ENCODE results near the gene TRIP12.
"Not testable (repeated sequence)": the region's sequence is repeated elsewhere in the genome, so short reads cannot be mapped to it uniquely, and the experiment has no call there.

The TRIP12 gene

DNA sequence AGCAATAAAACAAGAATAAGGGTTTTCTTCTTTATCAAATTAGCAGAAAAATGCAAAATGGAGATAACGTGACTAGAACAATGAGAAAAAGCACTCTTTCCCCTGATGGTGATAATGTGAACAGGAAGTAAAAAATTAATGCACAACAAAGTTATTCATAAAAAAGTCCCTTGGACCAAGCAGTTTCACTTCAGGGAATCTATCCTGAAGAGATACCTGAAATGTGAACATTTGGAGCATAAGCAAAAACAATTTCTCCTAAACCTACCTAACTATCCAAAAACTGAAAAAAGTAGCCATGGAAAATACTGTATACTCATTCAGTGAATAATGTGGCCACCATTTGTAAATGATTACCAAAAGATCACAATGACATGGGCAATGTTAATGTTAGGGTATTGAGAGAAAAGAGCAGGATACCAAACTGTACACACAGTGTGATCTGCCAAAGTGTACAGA lies 48.7 kb downstream of the TRIP12 start:
- no peak for FAIRE-seq

DNA sequence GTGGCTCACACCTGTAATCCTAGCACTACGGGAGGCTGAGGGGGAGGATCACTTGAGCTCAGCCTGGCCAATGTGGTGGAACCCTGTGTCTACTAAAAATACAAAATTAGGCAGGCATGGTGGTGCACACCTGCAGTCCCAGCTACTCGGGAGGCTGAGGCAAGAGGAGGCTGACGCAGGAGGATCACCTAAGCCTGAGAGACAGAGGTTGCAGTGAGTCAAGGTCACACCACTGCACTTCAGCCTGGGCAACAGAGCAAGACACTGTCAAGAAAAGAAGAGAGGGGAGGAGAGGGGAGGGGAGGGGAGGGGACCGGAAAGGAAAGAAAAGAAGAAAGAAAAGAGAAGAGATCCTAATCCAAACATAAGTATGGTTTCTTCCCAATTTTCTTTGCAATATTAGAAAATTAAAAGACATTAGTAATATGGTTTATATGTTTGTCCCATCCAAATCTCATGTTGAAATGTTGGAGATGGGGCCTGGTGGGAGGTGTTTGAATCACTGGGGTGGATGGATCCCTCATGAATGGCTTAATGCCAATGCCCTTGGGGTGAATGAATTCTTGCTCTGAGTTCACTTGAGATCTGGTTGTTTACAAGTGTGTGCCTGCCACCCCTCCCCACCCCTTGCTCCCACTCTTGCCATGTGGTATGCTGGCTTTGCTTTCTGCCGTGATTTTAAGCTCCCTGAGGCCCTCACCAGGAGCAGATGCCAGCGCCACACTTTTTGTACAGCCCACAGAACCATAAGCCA lies 50.7 kb downstream of the TRIP12 start:
- FAIRE-seq: no peak

DNA sequence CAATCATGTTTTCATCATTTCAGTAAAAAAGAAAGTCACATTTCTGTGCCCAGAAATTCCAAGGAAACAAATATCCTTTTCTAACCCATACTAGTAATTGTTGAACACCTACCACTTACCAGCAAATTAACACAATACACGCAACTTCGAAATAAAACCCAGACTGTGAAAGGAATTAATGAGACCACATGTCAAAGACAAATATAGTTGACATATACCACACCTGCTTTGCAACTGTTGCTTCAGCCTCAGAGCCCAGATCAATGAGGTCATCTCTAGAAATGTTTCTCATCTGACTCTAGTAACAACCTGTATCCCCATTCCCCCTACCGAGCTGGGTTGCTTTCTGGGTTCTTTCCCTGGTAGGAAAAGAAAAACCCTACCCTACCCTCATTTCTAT lies 52.6 kb downstream of the TRIP12 start:
- FAIRE-seq: no peak

DNA sequence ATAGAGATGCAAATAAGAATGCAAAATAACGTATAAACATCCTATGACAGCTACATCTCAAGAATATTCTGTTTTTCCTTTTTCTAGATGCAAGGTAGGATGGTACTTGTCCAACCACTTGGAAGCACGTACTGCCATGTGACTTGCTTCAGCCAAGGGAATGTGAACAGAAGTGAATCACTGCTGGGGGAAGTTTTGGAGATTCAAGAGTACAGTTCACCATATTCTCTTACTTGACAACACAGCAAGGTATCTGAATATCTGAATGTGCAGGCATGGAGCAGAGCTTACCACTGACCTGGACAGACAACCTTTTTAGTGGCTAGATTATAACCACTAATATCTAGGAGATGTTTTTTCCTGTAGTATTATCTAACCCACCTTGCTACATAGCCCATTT lies 53.0 kb downstream of the TRIP12 start:
- FAIRE-seq: no peak

DNA sequence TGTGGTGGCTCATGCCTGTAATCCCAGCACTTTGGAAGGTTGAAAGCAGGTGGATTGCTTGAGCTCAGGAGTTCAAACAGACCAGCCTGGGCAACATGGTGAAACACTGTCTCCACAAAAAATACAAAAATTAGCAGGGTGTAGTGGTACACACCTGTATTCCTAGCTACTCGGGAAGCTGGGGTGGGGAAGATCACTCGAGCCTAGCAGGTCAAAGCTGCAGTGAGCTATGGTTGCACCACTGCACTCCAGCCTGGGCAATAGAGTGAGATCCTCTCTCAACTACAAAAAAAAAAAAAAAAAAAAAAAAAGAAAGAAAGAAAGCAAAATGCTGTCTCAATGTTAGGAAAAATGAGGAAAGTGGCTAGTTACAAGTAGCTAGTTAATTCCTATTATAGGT lies 56.8 kb downstream of the TRIP12 start:
- FAIRE-seq: no peak

DNA sequence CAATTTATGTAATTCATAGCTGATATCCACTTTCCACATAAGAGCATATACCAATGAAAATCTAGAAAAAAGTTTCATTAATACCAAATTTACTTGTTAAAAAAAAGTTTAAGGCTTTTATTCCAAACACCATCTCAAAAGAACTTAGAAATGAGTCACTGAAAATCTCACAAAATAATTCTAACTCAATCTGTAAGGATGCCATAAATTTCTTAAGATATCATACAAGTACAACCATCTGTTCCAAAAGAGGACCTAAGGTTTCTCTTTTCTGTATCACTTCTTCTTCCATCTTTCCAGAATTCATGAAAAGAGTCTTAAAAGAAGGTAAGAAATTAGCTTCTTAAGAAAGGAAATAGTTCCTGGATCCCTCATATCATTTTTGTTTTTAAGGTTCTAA lies 60.4 kb downstream of the TRIP12 start:
- peak; percentile 62 for FAIRE-seq

DNA sequence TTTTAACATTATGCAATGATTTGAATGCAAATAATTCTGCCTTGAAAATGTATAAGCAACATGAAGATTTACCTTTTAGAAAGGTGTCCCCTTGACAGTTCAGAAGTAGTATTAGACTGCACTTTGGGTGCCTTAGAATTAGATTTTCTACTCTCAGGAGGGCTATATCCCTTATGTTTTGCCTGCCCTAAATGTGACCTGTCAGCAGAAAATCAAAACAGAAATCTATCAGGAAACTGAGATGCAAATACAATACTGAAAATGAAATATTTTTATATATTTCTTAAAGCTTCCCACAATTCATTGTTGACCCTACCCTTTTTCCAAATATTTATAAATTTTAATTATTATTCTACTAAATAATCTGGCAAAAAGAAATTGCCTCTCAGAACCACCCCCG lies 61.5 kb downstream of the TRIP12 start:
- FAIRE-seq: no peak

DNA sequence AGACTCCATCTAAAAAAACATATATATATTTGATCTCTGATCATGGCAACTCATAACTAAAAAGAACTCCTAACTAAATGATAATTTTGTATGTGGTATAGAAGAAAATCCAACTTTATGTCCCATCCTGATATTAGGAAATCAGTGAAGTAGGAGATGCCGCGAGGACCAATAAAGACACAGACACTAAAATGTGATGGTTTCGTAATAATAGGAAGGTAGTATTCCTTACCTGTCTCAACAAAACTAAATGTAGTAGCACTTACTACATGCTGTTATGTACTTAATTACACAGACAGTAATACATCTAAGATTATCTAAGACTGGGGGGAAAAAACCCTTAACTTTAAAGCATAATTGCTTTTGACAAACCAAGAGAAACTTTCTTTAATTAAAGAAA lies 63.5 kb downstream of the TRIP12 start:
- FAIRE-seq: no peak

DNA sequence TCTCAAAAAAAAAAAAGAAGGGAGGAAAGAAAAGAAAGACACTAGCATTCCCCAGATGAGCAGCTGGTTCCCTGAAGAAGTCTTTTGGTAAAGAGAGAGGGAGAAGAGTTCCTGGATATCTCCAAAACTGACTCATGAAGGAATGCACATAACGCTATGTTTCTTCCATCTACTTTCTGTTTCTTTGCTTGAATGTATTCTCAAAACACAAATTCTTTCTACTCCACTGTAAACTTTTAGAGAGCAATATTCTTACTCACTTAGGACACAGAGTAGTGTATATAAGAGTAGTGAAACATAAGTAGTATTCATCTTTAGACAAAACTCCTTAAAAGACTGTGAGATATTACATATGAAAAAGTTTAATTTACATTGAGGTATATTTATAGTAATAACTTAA lies 64.2 kb downstream of the TRIP12 start:
- no peak for FAIRE-seq

DNA sequence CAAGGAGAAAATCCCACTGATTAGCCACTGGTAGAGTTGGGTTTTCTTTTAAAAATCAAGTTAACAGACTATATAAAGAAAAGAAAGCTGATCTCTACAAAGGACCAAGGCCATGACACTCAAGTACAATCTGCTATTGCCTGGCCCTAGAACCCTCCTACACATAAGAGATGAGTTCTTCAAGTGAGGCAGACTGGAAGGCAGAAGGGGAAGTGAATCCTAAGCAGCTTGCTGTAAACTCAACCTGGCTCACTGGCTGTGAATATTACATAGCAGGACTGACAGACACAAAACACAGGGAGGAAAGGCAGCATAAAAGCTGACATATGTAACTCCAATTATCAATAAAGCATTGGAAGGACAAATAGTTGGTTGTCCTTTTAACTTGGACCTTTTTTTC lies 65.4 kb downstream of the TRIP12 start:
- no peak for FAIRE-seq

DNA sequence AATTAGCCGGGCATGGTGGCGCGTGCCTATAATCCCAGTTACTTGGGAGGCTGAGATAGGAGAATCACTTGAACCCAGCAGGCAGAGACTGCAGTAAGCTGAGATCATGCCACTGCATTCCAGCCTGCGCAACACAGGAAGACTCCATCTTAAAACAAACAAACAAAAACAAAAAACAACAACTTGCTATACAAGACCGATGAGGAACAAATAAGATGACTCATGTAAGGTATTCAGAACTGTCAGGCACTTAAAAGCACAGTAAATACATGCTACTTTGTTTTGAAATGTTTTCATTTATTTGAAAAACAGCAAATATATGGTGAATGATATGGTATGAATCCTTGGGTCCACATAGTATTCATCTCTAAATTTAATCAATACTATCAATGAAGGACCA lies 66.7 kb downstream of the TRIP12 start:
- FAIRE-seq: no peak

DNA sequence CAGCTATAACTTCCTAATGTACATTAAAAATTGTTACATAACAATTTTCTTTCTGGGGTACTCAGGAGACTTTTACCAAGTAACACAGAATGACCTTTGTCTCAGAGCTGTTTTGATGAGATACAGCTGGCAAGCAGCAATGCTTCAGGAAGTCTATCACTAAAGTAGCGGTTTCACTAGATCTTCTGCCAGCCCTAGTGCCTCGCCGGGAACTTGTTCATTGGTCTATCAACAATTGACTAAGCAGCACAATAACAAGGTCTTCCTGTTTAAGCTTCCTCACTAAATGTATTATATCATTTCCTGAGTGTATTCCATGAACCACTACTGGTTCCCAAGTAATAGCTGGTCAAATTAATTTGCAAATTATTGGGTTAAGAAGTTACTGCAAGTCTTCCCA lies 69.2 kb downstream of the TRIP12 start:
- FAIRE-seq: no peak

DNA sequence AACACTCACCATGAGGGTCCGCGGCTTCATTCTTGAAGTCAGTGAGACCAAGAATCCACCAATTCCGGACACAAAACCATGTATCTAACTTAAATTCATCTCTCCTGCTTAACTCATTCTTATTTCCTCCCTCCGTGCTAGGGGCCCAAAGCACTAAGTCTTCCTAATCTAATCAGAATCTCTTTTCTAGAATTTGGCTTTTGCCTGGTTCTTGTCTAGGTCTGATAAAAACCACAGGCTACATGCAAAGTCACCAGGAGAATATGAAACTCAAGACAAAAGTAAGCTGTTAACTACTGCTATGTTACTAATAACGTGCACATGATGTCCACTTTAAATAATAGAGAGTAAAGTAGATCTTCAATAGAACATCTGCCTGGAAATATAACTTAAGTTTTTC lies 69.9 kb downstream of the TRIP12 start:
- FAIRE-seq: no peak

DNA sequence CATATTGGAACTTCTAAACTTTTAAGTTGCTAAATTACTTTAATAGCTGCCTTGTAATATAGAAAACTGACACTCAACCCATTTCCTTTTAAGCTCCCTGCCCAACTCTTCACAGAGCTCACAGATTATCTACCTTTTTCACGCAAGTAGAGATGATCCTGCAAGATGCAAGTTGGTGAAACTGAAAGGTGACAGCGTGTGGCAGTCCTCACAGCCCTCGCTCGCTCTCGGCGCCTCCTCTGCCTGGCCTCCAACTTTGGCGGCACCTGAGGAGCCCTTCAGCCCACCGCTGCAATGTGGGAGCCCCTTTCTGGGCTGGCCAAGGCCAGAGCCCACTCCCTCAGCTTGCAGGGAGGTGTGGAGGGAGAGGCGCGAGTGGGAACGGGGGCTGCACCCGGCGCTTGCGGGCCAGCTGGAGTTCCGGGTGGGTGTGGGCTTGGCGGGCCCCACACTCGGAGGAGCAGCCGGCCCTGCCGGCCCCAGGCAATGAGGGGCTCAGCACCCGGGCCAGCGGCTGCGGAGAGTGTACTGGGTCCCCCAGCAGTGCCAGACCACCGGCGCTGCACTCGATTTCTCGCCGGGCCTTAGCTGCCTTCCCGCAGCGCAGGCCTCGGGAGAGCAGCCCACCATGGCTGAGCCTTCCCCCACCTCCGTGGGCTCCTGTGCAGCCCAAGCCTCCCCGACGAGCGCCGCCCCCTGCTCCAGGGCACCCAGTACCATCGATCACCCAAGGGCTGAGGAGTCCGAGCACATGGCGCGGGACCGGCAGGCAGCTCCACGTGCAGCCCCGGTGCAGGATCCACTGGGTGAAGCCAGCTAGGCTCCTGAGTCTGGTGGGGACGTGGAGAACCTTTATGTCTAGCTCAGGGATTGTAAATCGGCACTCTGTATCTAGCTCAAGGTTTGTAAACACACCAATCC lies 71.2 kb downstream of the TRIP12 start:
- FAIRE-seq: not testable (repeated sequence)

DNA sequence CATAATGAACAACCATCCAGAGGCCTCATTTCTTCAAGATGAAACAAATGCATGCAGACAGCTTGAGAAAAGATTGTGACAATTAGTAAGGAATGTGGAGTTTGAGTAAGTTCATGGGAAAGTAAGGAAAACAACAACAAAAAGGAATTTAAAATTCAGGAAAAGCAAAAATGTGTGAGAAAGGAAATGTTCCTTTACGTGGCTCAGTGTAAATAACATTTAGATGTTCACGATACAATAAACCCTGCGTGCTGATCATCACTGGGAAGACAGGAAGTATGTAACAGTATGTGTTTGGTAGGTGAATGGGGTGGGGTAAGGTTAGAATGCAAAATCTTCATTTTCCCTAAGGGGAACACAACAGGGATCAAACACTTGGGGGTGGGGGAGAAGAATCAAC lies 72.7 kb downstream of the TRIP12 start:
- FAIRE-seq: peak; percentile 36

DNA sequence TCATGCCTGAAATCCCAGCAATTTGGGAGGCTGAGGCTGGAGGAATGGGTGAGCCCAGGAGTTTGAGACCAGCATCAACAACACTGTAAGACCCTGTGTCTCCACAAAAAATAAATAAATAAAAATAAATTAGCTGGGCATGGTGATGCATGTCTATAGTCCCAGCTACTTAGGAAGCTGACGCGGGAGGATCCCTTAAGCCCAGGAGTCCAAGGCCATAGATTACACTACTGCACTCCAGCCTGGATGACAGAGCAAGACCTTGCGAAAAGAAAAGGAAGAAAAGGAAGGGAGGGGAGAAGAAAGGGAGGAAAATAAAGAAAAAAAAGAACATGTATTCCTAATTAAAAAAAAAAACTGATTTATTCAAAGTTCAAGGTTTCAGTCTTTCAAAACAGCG lies 78.2 kb downstream of the TRIP12 start:
- FAIRE-seq: no peak

DNA sequence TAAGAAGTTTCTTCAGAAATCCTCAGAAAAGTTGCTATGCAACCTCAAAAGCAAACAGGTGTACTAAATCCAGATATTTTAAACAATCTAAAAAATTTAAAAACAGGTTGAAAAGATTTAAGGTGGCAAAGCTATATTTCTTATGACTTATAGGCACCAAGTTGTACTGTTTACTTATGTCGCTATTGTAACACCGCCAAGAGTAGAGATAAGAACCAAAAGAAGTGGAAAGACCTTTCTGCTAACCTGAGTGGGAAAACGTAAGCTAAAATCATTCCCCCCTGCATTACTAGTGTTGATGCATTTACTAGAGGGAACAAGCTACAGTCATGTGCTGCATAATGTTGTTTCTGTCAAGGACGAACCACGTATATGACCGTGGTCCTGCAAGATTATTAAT lies 83.1 kb downstream of the TRIP12 start:
- FAIRE-seq: no peak

DNA sequence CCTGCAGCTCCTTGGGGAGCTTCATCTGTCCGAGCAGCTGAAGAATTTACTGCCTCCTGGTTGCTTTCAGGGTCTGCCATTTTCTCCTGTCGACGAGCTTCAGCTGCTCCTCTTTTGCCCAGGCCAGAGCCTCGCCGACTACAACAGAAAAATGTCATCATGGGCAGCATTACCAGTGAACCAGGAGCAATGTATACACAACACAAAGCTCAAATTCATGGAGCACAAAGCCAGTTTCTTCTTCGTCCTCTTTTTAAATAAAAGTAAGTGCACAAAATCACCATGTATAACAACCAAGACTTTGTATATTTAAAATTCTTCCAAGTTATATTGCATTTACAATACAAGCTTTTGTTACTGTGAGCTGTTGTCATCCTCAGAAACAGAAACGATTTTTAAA lies 85.0 kb downstream of the TRIP12 start:
- FAIRE-seq: no peak

DNA sequence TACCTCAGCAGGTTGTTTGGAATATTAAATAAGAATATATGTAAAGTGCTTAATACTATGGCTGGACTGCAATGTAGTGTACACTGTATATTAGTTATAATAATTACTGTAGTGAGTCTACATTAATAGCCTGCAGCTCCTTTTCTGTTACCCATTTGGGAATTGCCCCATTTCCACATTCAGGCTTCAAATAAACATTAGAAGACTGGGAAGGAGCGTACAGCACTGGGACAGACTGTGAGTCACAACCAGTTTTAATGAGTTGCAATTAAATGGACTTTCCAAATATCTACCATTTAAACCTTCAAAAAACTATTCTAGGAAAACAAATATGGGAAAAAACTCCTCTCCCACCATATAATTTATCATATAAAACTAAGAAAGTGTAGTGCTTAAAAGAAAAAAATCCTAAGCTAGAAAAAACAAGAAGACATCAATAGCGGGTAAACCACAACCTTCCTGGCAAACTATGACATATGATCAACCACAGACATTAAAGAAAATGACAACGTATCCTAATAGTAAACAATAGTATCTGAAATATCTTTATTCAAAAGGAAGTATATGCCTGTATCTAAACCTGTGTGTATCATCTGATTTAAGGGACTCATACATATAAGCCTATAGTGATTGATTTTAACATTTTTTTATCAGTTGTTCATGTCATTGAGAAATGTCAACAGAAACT lies 86.1 kb downstream of the TRIP12 start:
- peak; percentile 53 for FAIRE-seq

DNA sequence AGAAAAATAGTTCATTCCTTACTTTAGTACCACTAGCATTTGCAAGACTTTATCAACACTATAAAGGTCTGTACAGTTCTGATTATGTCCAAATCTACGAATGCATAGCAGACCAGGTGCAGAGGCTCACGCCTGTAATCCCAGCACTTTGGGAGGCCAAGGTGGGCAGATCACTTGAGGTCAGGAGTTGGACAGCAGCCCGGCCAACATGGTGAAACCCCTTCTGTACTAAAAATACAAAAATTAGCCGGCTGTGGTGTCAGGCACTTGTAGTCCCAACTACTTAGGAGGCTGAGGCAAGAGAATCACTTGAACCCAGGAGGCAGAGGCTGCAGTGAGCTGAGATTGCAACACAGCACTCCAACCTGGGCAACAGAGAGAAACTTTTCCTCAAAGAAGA lies 87.4 kb downstream of the TRIP12 start:
- FAIRE-seq: not testable (repeated sequence)

DNA sequence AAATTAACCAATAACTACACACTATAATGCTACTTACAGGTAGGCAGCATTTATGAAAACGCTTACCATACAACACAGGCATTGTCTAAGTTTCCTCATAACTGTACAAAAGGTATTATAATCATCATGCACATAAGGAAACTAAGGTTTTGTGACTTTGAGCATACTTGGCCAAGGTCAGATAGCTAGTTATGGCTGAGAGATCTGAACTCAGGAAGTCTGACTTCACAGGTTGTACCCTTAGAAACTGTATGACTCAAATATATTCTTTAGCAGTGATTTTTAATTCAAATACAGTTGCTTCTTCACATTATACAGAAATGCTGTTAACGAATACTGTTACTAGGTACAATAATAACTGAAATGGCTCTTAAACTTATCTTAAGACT lies 89.3 kb downstream of the TRIP12 start:
- FAIRE-seq: no peak

DNA sequence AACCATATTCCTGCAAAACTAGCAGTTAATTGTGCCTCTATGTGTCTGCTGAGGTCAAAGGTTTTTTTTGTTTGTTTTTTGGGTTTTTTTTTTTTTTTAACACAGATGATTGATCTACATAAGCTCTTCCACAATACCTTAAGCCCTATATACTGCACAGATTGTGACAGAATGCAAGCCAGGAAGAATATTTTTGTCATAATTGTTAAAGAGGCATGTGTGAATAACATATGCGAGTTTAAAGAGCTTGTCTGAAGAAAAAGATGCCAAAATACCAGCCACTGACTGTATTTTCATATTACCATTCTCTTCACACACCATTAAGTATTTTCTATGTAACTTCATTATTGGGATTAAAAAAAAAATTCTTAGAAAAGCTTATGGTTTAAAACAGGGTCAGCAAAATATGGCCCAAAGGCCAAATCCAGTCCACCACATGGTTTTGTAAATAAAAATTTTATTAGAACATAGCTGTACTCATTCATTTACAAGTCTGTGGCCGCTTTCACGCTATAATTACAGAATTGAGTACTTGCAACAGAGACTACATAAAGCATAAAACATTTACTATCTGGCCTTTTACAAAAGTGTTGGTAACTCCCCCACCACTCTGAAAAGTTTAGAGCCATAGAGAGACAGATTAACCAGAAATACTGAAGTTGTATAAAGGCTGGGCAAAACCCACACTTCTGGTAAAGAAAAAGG lies 89.9 kb downstream of the TRIP12 start:
- FAIRE-seq: no peak

DNA sequence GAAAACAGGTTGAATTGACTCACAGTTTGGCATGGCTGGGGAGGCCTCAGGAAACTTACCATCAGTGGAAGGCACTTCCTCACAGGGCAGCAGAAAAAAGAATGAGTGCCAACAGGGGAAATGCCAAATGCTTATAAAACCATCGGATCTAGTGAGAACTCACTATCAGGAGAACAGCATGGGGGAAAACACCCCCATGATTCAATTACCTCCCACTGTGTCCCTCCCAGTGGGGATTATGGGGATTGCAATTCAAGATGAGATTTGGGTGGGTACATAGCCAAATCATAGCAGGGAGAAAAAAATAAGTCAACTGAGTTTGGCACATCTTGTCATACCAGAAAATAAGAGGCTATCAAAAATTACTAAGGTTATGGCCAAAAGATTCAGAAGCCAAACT lies 96.3 kb downstream of the TRIP12 start:
- no peak for FAIRE-seq

All from islet of Langerhans (tissue), 1 donor.